Thymus (tissue), 14 donors: ENCODE measurements around the gene OTOG. TPM values are rescaled to one million over a fixed set of nuclear protein-coding genes. Genes with fewer than 3 reads are reported as not detected.

Experiments
- DNase-seq, 9 donors: peaks; one replicate each; pipeline ENCODE4 v3.0.0-alpha.2; 2013; ENCODE audit warnings: low spot score in 9 of 9, low read depth in 6 of 9, missing footprints in 1 of 9
- H3K27ac ChIP-seq, 2 donors: one replicate each; pipeline ENCODE4 v1.5.1; 2013; ENCODE audit warnings: control low read depth in 1 of 2, low read depth in 1 of 2, low read length in 1 of 2, mild to moderate bottlenecking in 1 of 2, moderate library complexity in 1 of 2
- H3K27me3 ChIP-seq, 2 donors: one replicate each; pipeline ENCODE4 v1.5.1; 2013; ENCODE audit warnings: low read length in 1 of 2; ENCODE audit not compliant: control insufficient read depth in 2 of 2, insufficient read depth in 1 of 2
- H3K36me3 ChIP-seq, 2 donors: one replicate each; pipeline ENCODE4 v1.5.1; 2013; ENCODE audit warnings: low read length in 1 of 2, mild to moderate bottlenecking in 1 of 2, moderate library complexity in 1 of 2; ENCODE audit not compliant: control insufficient read depth in 2 of 2, insufficient read depth in 2 of 2
- H3K4me1 ChIP-seq, 2 donors: one replicate each; pipeline ENCODE4 v1.5.1; 2013; ENCODE audit warnings: low read length in 2 of 2; ENCODE audit not compliant: control insufficient read depth in 2 of 2, insufficient read depth in 2 of 2
- H3K4me3 ChIP-seq, 2 donors: one replicate each; pipeline ENCODE4 v1.5.1; 2013; ENCODE audit warnings: low read length in 2 of 2, control low read depth in 1 of 2, mild to moderate bottlenecking in 1 of 2
- H3K9me3 ChIP-seq, 2 donors: one replicate each; pipeline ENCODE4 v1.5.1; 2013; ENCODE audit warnings: low read length in 1 of 2, mild to moderate bottlenecking in 1 of 2; ENCODE audit not compliant: control insufficient read depth in 2 of 2, insufficient read depth in 1 of 2
- WGBS: extraction: QIAGEN DNeasy Blood & Tissue Kit; methylation state at CpG from one replicate; pipeline ENCODE4 v1.1.7; 2013; 5-methylcytosine and 5-hydroxymethylcytosine counted together
- long read RNA-seq, 10 donors: transcript quantifications; one replicate each; lab custom pipeline, GENCODE V29; 2026
- polyA plus RNA-seq: library from polyadenylated mRNA; stranded (reverse); fragments of 200-250 nt; gene quantifications from one replicate; pipeline ENCODE4 v1.2.3, GENCODE V29; 2013
- total RNA-seq: library from RNA; stranded (reverse); fragments of 120-200 nt; gene quantifications from one replicate; pipeline ENCODE4 v1.2.4, GENCODE V29; 2013
- donor health status: healthy.

OTOG gene
- total RNA-seq (0.09 TPM), polyA plus RNA-seq (0.05 TPM)
- long read RNA-seq, donor 1, result 0 reads
- long read RNA-seq, donor 2, result 0 reads
- long read RNA-seq, donor 3, result 0 reads
- long read RNA-seq, donor 4, result 0 reads
- long read RNA-seq, donor 5, result 0 reads
- long read RNA-seq, donor 6, result 0 reads
- long read RNA-seq, donor 7, result 0 reads
- long read RNA-seq, donor 8, result 0 reads
- long read RNA-seq, donor 9, result 0 reads
- long read RNA-seq, donor 10, result 0 reads

GRCh38 chr11:17547051-17547577, at the start of gene OTOG:
TSS of gene OTOG (plus strand) at chr11:17547259. CDS start at chr11:17547373, 114 bp downstream.
- no peak for DNase-seq
- peaks cover 0 to 61% of the 10 kb centered on the region in 2 donors for H3K27me3 ChIP-seq
- WGBS, result 17% methylated on average over 20 of the region's 20 CpGs

GRCh38 chr11:17498058-17498457, 49.0 kb upstream of the OTOG start:
- peak in 3 of 9 donors; percentile 8 to 24 (median 11) for DNase-seq
- H3K4me3 ChIP-seq, result no peak overlapping the region

More at GRCh38 chr11:17547051-17547577, at the start of gene OTOG:
- H3K4me1 ChIP-seq, result no peaks in the 10 kb centered on the region
- no peak within 1 kb of the TSS for H3K27ac ChIP-seq
- H3K36me3 ChIP-seq, result no peaks in the 10 kb centered on the region
- no peak within 1 kb of the TSS for H3K4me3 ChIP-seq
- H3K9me3 ChIP-seq, result no peaks in the 10 kb centered on the region

GRCh38 chr11:17498475-17498874, 48.6 kb upstream of the OTOG start:
- Histone ChIP-seq H3K9me3 (no peaks in the 10 kb centered on the region), H3K36me3 (no peaks in the 10 kb centered on the region), H3K27me3 (no peaks in the 10 kb centered on the region), H3K4me1 (no peaks in the 10 kb centered on the region), H3K27ac (no peak overlapping the region), H3K4me3 (no peak overlapping the region)
- WGBS, result 89% methylated on average over 5 of the region's 5 CpGs
- DNase-seq, result peak in 1 of 9 donors; percentile 9

More at GRCh38 chr11:17498058-17498457, 49.0 kb upstream of the OTOG start:
- Histone ChIP-seq H3K27ac (no peak overlapping the region), H3K36me3 (no peaks in the 10 kb centered on the region), H3K9me3 (no peaks in the 10 kb centered on the region), H3K27me3 (no peaks in the 10 kb centered on the region), H3K4me1 (no peaks in the 10 kb centered on the region)
- WGBS, result 56% methylated on average over 4 of the region's 4 CpGs

- Histone ChIP-seq H3K27ac (no peak overlapping the region), H3K36me3 (no peaks in the 10 kb centered on the region), H3K27me3 (no peaks in the 10 kb centered on the region), H3K9me3 (no peaks in the 10 kb centered on the region), H3K4me1 (no peaks in the 10 kb centered on the region), H3K4me3 (no peak overlapping the region)
- DNase-seq, result no peak
- 96% methylated on average over 12 of the region's 12 CpGs for WGBS
Measured at GRCh38 chr11:17500673-17501072, 46.4 kb upstream of the OTOG start.

GRCh38 chr11:17502630-17503029, 44.4 kb upstream of the OTOG start:
- 95% methylated on average over 4 of the region's 4 CpGs for WGBS
- H3K27me3 ChIP-seq, result peaks cover 0 to 3% of the 10 kb centered on the region in 2 donors
- no peak for DNase-seq

GRCh38 chr11:17504330-17505107, 42.5 kb upstream of the OTOG start:
- peaks cover 0 to 3% of the 10 kb centered on the region in 2 donors for H3K27me3 ChIP-seq
- H3K36me3 ChIP-seq, result no peaks in the 10 kb centered on the region
- H3K9me3 ChIP-seq, result no peaks in the 10 kb centered on the region
- no peak overlapping the region for H3K4me3 ChIP-seq
- H3K27ac ChIP-seq, result no peak overlapping the region
- peak; percentile 34 to 77 (median 61) for DNase-seq
- 46% methylated on average over 9 of the region's 9 CpGs for WGBS
- H3K4me1 ChIP-seq, result no peaks in the 10 kb centered on the region

More at GRCh38 chr11:17502630-17503029, 44.4 kb upstream of the OTOG start:
- Histone ChIP-seq H3K27ac (no peak overlapping the region), H3K36me3 (no peaks in the 10 kb centered on the region), H3K9me3 (no peaks in the 10 kb centered on the region), H3K4me1 (no peaks in the 10 kb centered on the region), H3K4me3 (no peak overlapping the region)

GRCh38 chr11:17505146-17505545, 41.9 kb upstream of the OTOG start:
- H3K4me1 ChIP-seq, result no peaks in the 10 kb centered on the region
- no peaks in the 10 kb centered on the region for H3K36me3 ChIP-seq
- no peak overlapping the region for H3K4me3 ChIP-seq
- no peak for DNase-seq
- H3K27me3 ChIP-seq, result peaks cover 0 to 3% of the 10 kb centered on the region in 2 donors
- no peak overlapping the region for H3K27ac ChIP-seq
- no peaks in the 10 kb centered on the region for H3K9me3 ChIP-seq
- WGBS, result 79% methylated on average over 4 of the region's 4 CpGs

- no peak overlapping the region for H3K4me3 ChIP-seq
- peaks cover 0 to 3% of the 10 kb centered on the region in 2 donors for H3K27me3 ChIP-seq
- DNase-seq, result no peak
- H3K27ac ChIP-seq, result no peak overlapping the region
- H3K36me3 ChIP-seq, result no peaks in the 10 kb centered on the region
- no peaks in the 10 kb centered on the region for H3K4me1 ChIP-seq
- 96% methylated on average over 6 of the region's 6 CpGs for WGBS
- H3K9me3 ChIP-seq, result no peaks in the 10 kb centered on the region
Measured at GRCh38 chr11:17506314-17506713, 40.7 kb upstream of the OTOG start.

- H3K9me3 ChIP-seq, result no peaks in the 10 kb centered on the region
- no peaks in the 10 kb centered on the region for H3K4me1 ChIP-seq
- no peak overlapping the region for H3K4me3 ChIP-seq
- peaks cover 0 to 7% of the 10 kb centered on the region in 2 donors for H3K27me3 ChIP-seq
- no peaks in the 10 kb centered on the region for H3K36me3 ChIP-seq
- H3K27ac ChIP-seq, result no peak overlapping the region
- DNase-seq, result no peak
- WGBS, result 76% methylated on average over 3 of the region's 3 CpGs
Measured at GRCh38 chr11:17506942-17507341, 40.1 kb upstream of the OTOG start.
